H9 (cell line): Measurements from ENCODE around the gene RFT1. TPM values are rescaled to one million over a fixed set of nuclear protein-coding genes. Genes with fewer than 3 reads are reported as not detected.

Experiments
- DNase-seq: peaks from one replicate; pipeline ENCODE4 v3.0.0-alpha.2; 2017
- H2AFZ ChIP-seq: one replicate; pipeline ENCODE4 v1.6.1; 2013; ENCODE audit warnings: mild to moderate bottlenecking, low read length, control low read depth, moderate library complexity
- H2AK5ac ChIP-seq: 2 replicates; pipeline ENCODE4 v1.6.1; 2013; ENCODE audit warnings: low read length, control low read depth, mixed read lengths; ENCODE audit not compliant: insufficient read length
- H2BK120ac ChIP-seq: one replicate; pipeline ENCODE4 v1.6.1; 2013; ENCODE audit warnings: low read depth, mild to moderate bottlenecking, low read length, control low read depth, inconsistent platforms; ENCODE audit not compliant: poor library complexity, severe bottlenecking
- H2BK12ac ChIP-seq: 2 replicates; pipeline ENCODE4 v1.6.1; 2013; ENCODE audit warnings: low read length, control low read depth, mixed read lengths, low read depth; ENCODE audit not compliant: insufficient read length
- H2BK15ac ChIP-seq: 2 replicates; pipeline ENCODE4 v1.6.1; 2013; ENCODE audit warnings: low read depth, low read length, control low read depth
- H2BK20ac ChIP-seq: one replicate; pipeline ENCODE4 v1.6.1; 2013; ENCODE audit warnings: low read depth, mild to moderate bottlenecking, low read length, control low read depth, inconsistent platforms; ENCODE audit not compliant: poor library complexity, severe bottlenecking
- H2BK5ac ChIP-seq: 2 replicates; pipeline ENCODE4 v1.6.1; 2013; ENCODE audit warnings: low read length, control low read depth, mixed read lengths; ENCODE audit not compliant: insufficient read length
- H3K14ac ChIP-seq: 2 replicates; pipeline ENCODE4 v1.6.1; 2013; ENCODE audit warnings: low read length, control low read depth; ENCODE audit not compliant: insufficient read depth
- H3K18ac ChIP-seq: 2 replicates; pipeline ENCODE4 v1.6.1; 2013; ENCODE audit warnings: low read depth, mild to moderate bottlenecking, mixed read lengths, low read length, control low read depth; ENCODE audit not compliant: insufficient read length
- H3K23ac ChIP-seq: 2 replicates; pipeline ENCODE4 v1.6.1; 2013; ENCODE audit warnings: low read length, control low read depth, mixed read lengths, low read depth; ENCODE audit not compliant: insufficient read length
- H3K23me2 ChIP-seq: 2 replicates; pipeline ENCODE4 v1.6.1; 2013; ENCODE audit warnings: low read depth, mild to moderate bottlenecking, mixed read lengths, low read length, control low read depth; ENCODE audit not compliant: insufficient read length, poor library complexity, severe bottlenecking
- H3K27ac ChIP-seq: 2 replicates; pipeline ENCODE4 v1.5.1; 2013; ENCODE audit warnings: low read length, control low read depth, mixed read lengths, low read depth; ENCODE audit not compliant: insufficient read length
- H3K27me3 ChIP-seq: 2 replicates; pipeline ENCODE4 v1.6.1; 2013; ENCODE audit warnings: low read length, control low read depth, inconsistent platforms; ENCODE audit not compliant: insufficient read depth
- H3K4ac ChIP-seq: 2 replicates; pipeline ENCODE4 v1.6.1; 2013; ENCODE audit warnings: low read depth, mild to moderate bottlenecking, control low read depth, inconsistent platforms, low read length, moderate library complexity
- H3K4me1 ChIP-seq: 2 replicates; pipeline ENCODE4 v1.6.1; 2013; ENCODE audit warnings: low read length, control low read depth, inconsistent platforms; ENCODE audit not compliant: insufficient read depth
- H3K4me2 ChIP-seq: 2 replicates; pipeline ENCODE4 v1.6.1; 2013; ENCODE audit warnings: low read length, control low read depth, mixed read lengths; ENCODE audit not compliant: insufficient read length, insufficient read depth
- H3K56ac ChIP-seq: 2 replicates; pipeline ENCODE4 v1.6.1; 2013; ENCODE audit warnings: low read depth, mild to moderate bottlenecking, mixed read lengths, low read length, control low read depth; ENCODE audit not compliant: insufficient read length
- H3K79me1 ChIP-seq: 2 replicates; pipeline ENCODE4 v1.6.1; 2013; ENCODE audit warnings: low read depth, mild to moderate bottlenecking, moderate library complexity, low read length, control low read depth, inconsistent platforms; ENCODE audit not compliant: insufficient read depth, poor library complexity, severe bottlenecking
- H3K79me2 ChIP-seq: 2 replicates; pipeline ENCODE4 v1.6.1; 2013; ENCODE audit warnings: low read length, control low read depth, inconsistent platforms; ENCODE audit not compliant: insufficient read depth
- H3K9ac ChIP-seq: 2 replicates; pipeline ENCODE4 v1.6.1; 2013; ENCODE audit warnings: low read length, control low read depth, mixed read lengths; ENCODE audit not compliant: insufficient read length; ENCODE audit errors: extremely low read depth
- H3K9me3 ChIP-seq: one replicate; pipeline ENCODE4 v1.6.1; 2013; ENCODE audit warnings: low read depth, low read length, inconsistent platforms; ENCODE audit not compliant: control insufficient read depth
- H3T11ph ChIP-seq: one replicate; pipeline ENCODE4 v1.6.1; 2013; ENCODE audit warnings: mild to moderate bottlenecking, low read length, control low read depth, inconsistent platforms
- H4K20me1 ChIP-seq: one replicate; pipeline ENCODE4 v1.6.1; 2013; ENCODE audit not compliant: control insufficient read depth, insufficient read length, insufficient read depth
- H4K5ac ChIP-seq: 2 replicates; pipeline ENCODE4 v1.6.1; 2013; ENCODE audit warnings: low read depth, mild to moderate bottlenecking, mixed read lengths, low read length, control low read depth; ENCODE audit not compliant: insufficient read length
- H4K8ac ChIP-seq: replicated peaks from 2 replicates; pipeline ENCODE4 v1.6.1; 2013; ENCODE audit warnings: low read length, control low read depth, mixed read lengths, low read depth; ENCODE audit not compliant: insufficient read length
- H4K91ac ChIP-seq: 2 replicates; pipeline ENCODE4 v1.6.1; 2013; ENCODE audit warnings: low read depth, mild to moderate bottlenecking, moderate library complexity, mixed read lengths, low read length, control low read depth; ENCODE audit not compliant: insufficient read length
- H3K27ac Mint-ChIP-seq, 3 experiments: 2 replicates in 2 of 3; 3 replicates in 1 of 3; pipeline ENCODE4 v1.8.0; 2020 to 2021; ENCODE audit warnings: mixed read lengths in 3 of 3, mild to moderate bottlenecking in 1 of 3, moderate library complexity in 1 of 3
- H3K27me3 Mint-ChIP-seq: 2 replicates; pipeline ENCODE4 v1.8.0; 2021; ENCODE audit warnings: low read depth, mild to moderate bottlenecking, moderate library complexity, mixed read lengths
- H3K36me3 Mint-ChIP-seq, 3 experiments: 2 replicates in 2 of 3; 3 replicates in 1 of 3; pipeline ENCODE4 v1.8.0; 2020 to 2021; ENCODE audit warnings: low read depth in 3 of 3, mixed read lengths in 3 of 3; ENCODE audit not compliant: insufficient read depth in 1 of 3
- H3K4me1 Mint-ChIP-seq, 2 experiments: 2 replicates each; pipeline ENCODE4 v1.8.0; 2020; ENCODE audit warnings: mixed read lengths in 2 of 2
- H3K4me3 Mint-ChIP-seq, 2 experiments: 2 replicates in 1 of 2; 3 replicates in 1 of 2; pipeline ENCODE4 v1.8.0; 2020 to 2021; ENCODE audit warnings: mild to moderate bottlenecking in 2 of 2, mixed read lengths in 2 of 2, moderate library complexity in 1 of 2
- H3K9me3 Mint-ChIP-seq, 2 experiments: 2 replicates in 1 of 2; 3 replicates in 1 of 2; pipeline ENCODE4 v1.8.0; 2020; ENCODE audit warnings: mild to moderate bottlenecking in 2 of 2, mixed read lengths in 2 of 2, moderate library complexity in 1 of 2
- WGBS: extraction: QIAGEN DNeasy Blood & Tissue Kit; methylation state at CpG from one replicate; pipeline ENCODE4 v1.1.7; 2013; ENCODE audit warnings: missing lambda C conversion rate, low lambda C conversion rate, mixed read lengths; ENCODE audit not compliant: insufficient read length; ENCODE audit errors: extremely low coverage; 5-methylcytosine and 5-hydroxymethylcytosine counted together
- total RNA-seq: library from RNA; stranded (reverse); gene quantifications from 2 replicates; pipeline ENCODE4 v1.2.1, GENCODE V29; 2021
- TF ChIP-seq, protein P1 (sequence below): fragments of 200-600 bp; sonication (generic); conservative IDR thresholded peaks from 3 replicates; pipeline ENCODE4 v1.8.0; 2021; ENCODE audit warnings: antibody characterized with exemption, mild to moderate bottlenecking

The RFT1 gene
- total RNA-seq, 1 experiment from 2014 or later, result 24.1 TPM

DNA sequence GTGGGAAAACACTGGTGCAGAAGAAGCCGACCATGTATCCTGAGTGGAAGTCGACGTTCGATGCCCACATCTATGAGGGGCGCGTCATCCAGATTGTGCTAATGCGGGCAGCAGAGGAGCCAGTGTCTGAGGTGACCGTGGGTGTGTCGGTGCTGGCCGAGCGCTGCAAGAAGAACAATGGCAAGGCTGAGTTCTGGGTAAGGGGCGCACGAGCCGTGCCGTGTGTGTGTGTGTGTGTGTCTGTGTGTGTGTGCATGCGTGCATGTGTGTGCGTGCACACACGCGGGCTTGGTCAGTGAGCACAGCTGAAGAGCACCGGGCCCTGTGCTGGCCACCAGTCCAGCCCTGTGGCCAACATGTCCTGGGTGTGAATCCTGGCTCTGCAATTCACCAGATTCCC lies 49.3 kb upstream of the RFT1 start:
- no peak overlapping the region for H2BK20ac ChIP-seq
- no peak overlapping the region for H2BK15ac ChIP-seq
- H3K79me2 ChIP-seq, result no peaks in the 10 kb centered on the region
- H3K9me3 Mint-ChIP-seq, result no peaks in the 10 kb centered on the region
- H3K4ac ChIP-seq, result no peak overlapping the region
- H3K4me1 Mint-ChIP-seq, result peaks cover 5 to 6% of the 10 kb centered on the region in 2 experiments
- H3K23me2 ChIP-seq, result peaks cover 3% of the 10 kb centered on the region
- no peaks in the 10 kb centered on the region for H3K27me3 Mint-ChIP-seq
- no peak overlapping the region for H3K27ac ChIP-seq
- H2BK5ac ChIP-seq, result no peak overlapping the region
- H3K9me3 ChIP-seq, result no peaks in the 10 kb centered on the region
- H3K36me3 Mint-ChIP-seq, result peaks cover 0 to 24% (median 13%) of the 10 kb centered on the region in 3 experiments; a peak in 5 of 7 replicates
- no peak overlapping the region for H4K8ac ChIP-seq
- H3K27me3 ChIP-seq, result no peaks in the 10 kb centered on the region
- no peak overlapping the region; the same call in 1 of the 2 replicates for H3K14ac ChIP-seq
- H2AFZ ChIP-seq, result no peak overlapping the region
- no peak overlapping the region for H3T11ph ChIP-seq
- H3K27ac Mint-ChIP-seq, result peak overlapping the region in 1 of 3 experiments; percentile 37; a peak in 4 of 7 replicates
- H2AK5ac ChIP-seq, result no peak overlapping the region
- no peak overlapping the region for H2BK12ac ChIP-seq
- no peaks in the 10 kb centered on the region for H3K79me1 ChIP-seq
- TF ChIP-seq, protein P1, sequence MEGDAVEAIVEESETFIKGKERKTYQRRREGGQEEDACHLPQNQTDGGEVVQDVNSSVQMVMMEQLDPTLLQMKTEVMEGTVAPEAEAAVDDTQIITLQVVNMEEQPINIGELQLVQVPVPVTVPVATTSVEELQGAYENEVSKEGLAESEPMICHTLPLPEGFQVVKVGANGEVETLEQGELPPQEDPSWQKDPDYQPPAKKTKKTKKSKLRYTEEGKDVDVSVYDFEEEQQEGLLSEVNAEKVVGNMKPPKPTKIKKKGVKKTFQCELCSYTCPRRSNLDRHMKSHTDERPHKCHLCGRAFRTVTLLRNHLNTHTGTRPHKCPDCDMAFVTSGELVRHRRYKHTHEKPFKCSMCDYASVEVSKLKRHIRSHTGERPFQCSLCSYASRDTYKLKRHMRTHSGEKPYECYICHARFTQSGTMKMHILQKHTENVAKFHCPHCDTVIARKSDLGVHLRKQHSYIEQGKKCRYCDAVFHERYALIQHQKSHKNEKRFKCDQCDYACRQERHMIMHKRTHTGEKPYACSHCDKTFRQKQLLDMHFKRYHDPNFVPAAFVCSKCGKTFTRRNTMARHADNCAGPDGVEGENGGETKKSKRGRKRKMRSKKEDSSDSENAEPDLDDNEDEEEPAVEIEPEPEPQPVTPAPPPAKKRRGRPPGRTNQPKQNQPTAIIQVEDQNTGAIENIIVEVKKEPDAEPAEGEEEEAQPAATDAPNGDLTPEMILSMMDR, result no peak
- H2BK120ac ChIP-seq, result no peak overlapping the region
- H4K91ac ChIP-seq, result no peak overlapping the region
- H3K4me1 ChIP-seq, result no peaks in the 10 kb centered on the region
- no peak overlapping the region for H3K4me2 ChIP-seq
- no peak overlapping the region for H3K18ac ChIP-seq
- H3K4me3 Mint-ChIP-seq, result no peak overlapping the region
- H3K23ac ChIP-seq, result no peak overlapping the region
- H4K20me1 ChIP-seq, result no peaks in the 10 kb centered on the region
- WGBS, result no CpG with 5 or more reads among the region's 20 CpGs
- no peak overlapping the region for H3K56ac ChIP-seq
- no peak overlapping the region for H3K9ac ChIP-seq
- H4K5ac ChIP-seq, result no peak overlapping the region
- DNase-seq, result no peak
